GM12878 (cell line): ENCODE measurements around the gene LETM1. TPM values are rescaled to one million over a fixed set of nuclear protein-coding genes. Genes with fewer than 3 reads are reported as not detected.

ENCODE experiments used
- ATAC-seq: fragments of 200-7000 bp; cut with Tn5 transposase; 3 replicates; pipeline ENCODE4 v1.9.1; 2020; ENCODE audit warnings: mild to moderate bottlenecking, moderate library complexity
- BruUV-seq: library from RNA; stranded (reverse); fragments of 400-500 nt; replicated peaks from 2 replicates; lab custom pipeline; 2021; lab: Mats Ljungman, UMichigan
- CTCF ChIA-PET: fragments of 300-600 bp; sonication (Branson Sonifier 250); formaldehyde crosslinking; extraction: SDS; loops from one replicate; lab custom pipeline; 2021; ENCODE audit warnings: inconsistent platforms; lab: Yijun Ruan, JAX
- POLR2A ChIA-PET: fragments of 350-600 bp; formaldehyde crosslinking; extraction: SDS; loops from one replicate; lab custom pipeline; 2021; ENCODE audit warnings: inconsistent platforms; lab: Charles Lee
- RAD21 ChIA-PET: fragments of 300-600 bp; sonication (Branson Sonifier 250); formaldehyde crosslinking; loops from one replicate; lab custom pipeline; 2023; ENCODE audit warnings: antibody characterized with exemption; ENCODE audit not compliant: unreplicated experiment; lab: Charles Lee
- SMC1A ChIA-PET: fragments of 300-600 bp; sonication (Branson Sonifier 250); formaldehyde crosslinking; loops from one replicate; lab custom pipeline; 2023; ENCODE audit not compliant: unreplicated experiment, uncharacterized antibody; lab: Charles Lee
- DNase-seq: peaks from one replicate; pipeline ENCODE4 v3.0.0-alpha.2; 2011; ENCODE audit warnings: low read depth, low spot score
- FAIRE-seq: peaks from 3 replicates; lab custom pipeline; 2011; peaks lifted over from hg19 to GRCh38; lab: Jason Lieb, UNC
- H2AFZ ChIP-seq: 2 replicates; pipeline ENCODE4 v1.6.0; 2011; ENCODE audit warnings: low read depth, low read length, control low read depth; ENCODE audit not compliant: control insufficient read depth
- H3K27ac ChIP-seq: 2 replicates; pipeline ENCODE4 v1.5.1; 2011; ENCODE audit warnings: control low read depth; ENCODE audit not compliant: control insufficient read depth, insufficient read depth
- H3K27me3 ChIP-seq, 2 experiments: replicated peaks in 1 of 2; 2 replicates each; pipeline versions ENCODE4 v1.6.0 to v1.6.1; 2011; ENCODE audit warnings: low read length in 1 of 2; ENCODE audit not compliant: control insufficient read depth in 2 of 2, insufficient read depth in 2 of 2
- H3K36me3 ChIP-seq, 2 experiments: 2 replicates each; pipeline ENCODE4 v1.5.1; 2011; ENCODE audit warnings: low read length in 1 of 2; ENCODE audit not compliant: control insufficient read depth in 2 of 2, insufficient read depth in 2 of 2
- H3K4me1 ChIP-seq: 2 replicates; pipeline ENCODE4 v1.6.1; 2011; ENCODE audit warnings: mild to moderate bottlenecking, low read length, moderate library complexity, mixed read lengths; ENCODE audit not compliant: control insufficient read depth, insufficient read depth
- H3K4me2 ChIP-seq: 2 replicates; pipeline ENCODE4 v1.6.0; 2011; ENCODE audit warnings: control low read depth; ENCODE audit not compliant: control insufficient read depth, insufficient read depth
- H3K4me3 ChIP-seq: fragments of 200-600 bp; sonication (generic); 2 replicates; pipeline ENCODE4 v1.5.1; 2016
- H3K79me2 ChIP-seq: 2 replicates; pipeline ENCODE4 v1.6.0; 2011; ENCODE audit warnings: low read length; ENCODE audit not compliant: control insufficient read depth, insufficient read depth
- H3K9ac ChIP-seq: 2 replicates; pipeline ENCODE4 v1.8.0; 2011; ENCODE audit warnings: low read length, control low read depth, mixed read lengths; ENCODE audit not compliant: control insufficient read depth, insufficient read depth
- H3K9me3 ChIP-seq: replicated peaks from 3 replicates; pipeline ENCODE4 v1.5.1; 2011; ENCODE audit warnings: mild to moderate bottlenecking, low read length; ENCODE audit not compliant: control insufficient read depth, insufficient read depth
- H4K20me1 ChIP-seq: 2 replicates; pipeline ENCODE4 v1.6.0; 2011; ENCODE audit not compliant: control insufficient read depth, insufficient read depth
- BRCA1 ChIP-seq: IDR thresholded peaks from 2 replicates; pipeline ENCODE4 v1.6.1; 2011; ENCODE audit warnings: low read depth, low read length, improper control_type of control experiment
- CEBPZ ChIP-seq: fragments of 150-350 bp; IDR thresholded peaks from 2 replicates; pipeline ENCODE4 v1.6.1; 2016; ENCODE audit warnings: low read depth, low read length
- CHD1 ChIP-seq: IDR thresholded peaks from 2 replicates; pipeline ENCODE4 v1.6.1; 2012; ENCODE audit warnings: low read depth, low read length, improper control_type of control experiment
- CREB1 ChIP-seq: IDR thresholded peaks from 2 replicates; pipeline ENCODE4 v1.6.1; 2012; ENCODE audit warnings: low read depth, mild to moderate bottlenecking, inconsistent platforms
- ETV6 ChIP-seq, 2 experiments: fragments of 450-650 bp in 1 of 2; IDR thresholded peaks in 1 of 2; conservative IDR thresholded peaks in 1 of 2; 2 replicates each; pipeline ENCODE4 v1.6.1; 2014; ENCODE audit warnings: antibody characterized with exemption in 1 of 2, borderline replicate concordance in 1 of 2, low read depth in 1 of 2, mild to moderate bottlenecking in 1 of 2, moderate library complexity in 1 of 2
- KAT2A ChIP-seq: conservative IDR thresholded peaks from 2 replicates; pipeline ENCODE4 v1.6.1; 2011; ENCODE audit warnings: low read depth, low read length; ENCODE audit not compliant: control insufficient read depth
- MAX ChIP-seq: IDR thresholded peaks from 2 replicates; pipeline ENCODE4 v1.6.1; 2012; ENCODE audit warnings: low read depth, low read length, improper control_type of control experiment
- MYC ChIP-seq: IDR thresholded peaks from 2 replicates; pipeline ENCODE4 v1.6.1; 2011; ENCODE audit warnings: mild to moderate bottlenecking, low read length, moderate library complexity, inconsistent platforms; ENCODE audit not compliant: insufficient read depth, insufficient replicate concordance, insufficient read length, severe bottlenecking
- PML ChIP-seq: IDR thresholded peaks from 2 replicates; pipeline ENCODE4 v1.6.1; 2012; ENCODE audit warnings: low read length, inconsistent platforms
- REST ChIP-seq: IDR thresholded peaks from 2 replicates; pipeline ENCODE4 v1.6.1; 2012; ENCODE audit warnings: mild to moderate bottlenecking, low read depth, low read length
- SIN3A ChIP-seq: IDR thresholded peaks from 2 replicates; pipeline ENCODE4 v1.6.1; 2012; ENCODE audit warnings: low read depth, low read length, improper control_type of control experiment
- SREBF1 ChIP-seq: IDR thresholded peaks from 2 replicates; pipeline ENCODE4 v1.6.1; 2012; ENCODE audit warnings: mild to moderate bottlenecking, low read length
- USF1 ChIP-seq: IDR thresholded peaks from 2 replicates; pipeline ENCODE4 v1.6.1; 2011; ENCODE audit warnings: borderline replicate concordance, low read depth, mild to moderate bottlenecking, moderate library complexity, mixed read lengths, low read length; ENCODE audit not compliant: insufficient read depth; ENCODE audit errors: extremely low read length
- WGBS: methylation state at CpG from one replicate; pipeline ENCODE4 v1.1.6; 2016; ENCODE audit warnings: low lambda C conversion rate; ENCODE audit not compliant: insufficient replicate concordance, insufficient coverage; ENCODE audit errors: missing lambda C conversion rate; 5-methylcytosine and 5-hydroxymethylcytosine counted together
- in situ Hi-C: fragments of 300-500 bp; cut with MboI; formaldehyde crosslinking; loops from 9 replicates; pipeline ENCODE4 v1.14.3; 2018; ENCODE audit warnings: mixed read lengths
- intact Hi-C: fragments of 100-400 bp; cut with micrococcal nuclease; formaldehyde crosslinking; loops from one replicate; pipeline ENCODE4 v1.14.2; 2022; ENCODE audit not compliant: unreplicated experiment
- polyA plus RNA-seq, 11 experiments: library from polyadenylated mRNA; depleted of rRNA in 4 of 11; unstranded in 6 of 11; stranded (reverse) in 5 of 11; fragments of >200 nt; fragmentation: Nextera tagmentation in 4 of 11; fragmentation: Illumina TruSeq in 1 of 11; extraction: Ambion mirVana in 4 of 11; extraction: Trizol in 1 of 11; gene quantifications; 1 replicate in 1 of 11; 2 replicates in 10 of 11; pipeline versions ENCODE4 v1.2.1 to v1.2.3, GENCODE V29; 2011 to 2016; ENCODE audit warnings: inconsistent platforms in 2 of 11, missing spikeins in 2 of 11, low read depth in 1 of 11
- total RNA-seq, 4 experiments: library from RNA; depleted of rRNA in 3 of 4; stranded (reverse); fragments of >200 nt in 3 of 4; fragmentation: Illumina TruSeq in 1 of 4; extraction: Trizol in 1 of 4; gene quantifications; 2 replicates each; pipeline versions ENCODE4 v1.2.1 to v1.2.3, GENCODE V29; 2013 to 2021

The LETM1 gene
- total and polyA plus RNA-seq, 10 of the 15 experiments (the other 5 are each of a cell fraction or from before 2014, with no cell fraction given), result 2.6 to 65.2 (median 30.2) TPM

GRCh38 chr4:1801286-1801958 is 54.5 kb downstream of the LETM1 start:
- in situ Hi-C loops, result no loop called here
- ChIA-PET RAD21 (no interaction called here), POLR2A (no interaction called here), SMC1A (no interaction called here), CTCF (no interaction called here)
- Histone ChIP-seq H3K9me3 (no peaks in the 10 kb centered on the region), H3K4me3 (no peak overlapping the region), H3K9ac (no peak overlapping the region), H3K27me3 (no peaks in the 10 kb centered on the region), H3K4me1 (no peaks in the 10 kb centered on the region), H3K27ac (no peak overlapping the region), H3K4me2 (no peak overlapping the region), H4K20me1 (no peaks in the 10 kb centered on the region), H3K36me3 (no peaks in the 10 kb centered on the region), H3K79me2 (no peaks in the 10 kb centered on the region), H2AFZ (no peak overlapping the region)
- no peak for FAIRE-seq
- BruUV-seq, result no TSS peak
- no peak for DNase-seq
- WGBS, result 77% methylated on average over 44 of the region's 56 CpGs
- intact Hi-C loops, result no loop called here
- no peak for ATAC-seq
- TF ChIP-seq SREBF1 (no peak), MYC (no peak), SIN3A (no peak), CHD1 (no peak), REST (no peak), CEBPZ (no peak), BRCA1 (no peak), USF1 (no peak), MAX (no peak), ETV6 (conservative IDR thresholded peaks at IDR 0.05 in 1 of 2, IDR thresholded peaks at IDR 0.05 in 1 of 2; ENCODE audit: borderline replicate concordance in 1 of 2, low read depth in 1 of 2) (no peak), KAT2A (no peak), PML (no peak), CREB1 (no peak)
